ENCODE measurements around the gene AOC2.
"Not testable (repeated sequence)": the region's sequence is repeated elsewhere in the genome, so short reads cannot be mapped to it uniquely, and the experiment has no call there.

GRCh38 chr17:42851371-42852240, 7.2 kb downstream of the AOC2 start:
- TF ChIP-seq POLR2AphosphoS5 (IDR thresholded peaks at IDR 0.05; ENCODE audit: low read depth, low read length); JUND (IDR thresholded peaks at IDR 0.05); GABPA (IDR thresholded peaks at IDR 0.05; ENCODE audit: low read depth); CTCF (IDR thresholded peaks at IDR 0.05); NRF1 (IDR thresholded peaks at IDR 0.05; ENCODE audit: low read depth, low read length); CHD2 (IDR thresholded peaks at IDR 0.05; ENCODE audit: low read length, partially characterized antibody); TEAD4 (IDR thresholded peaks at IDR 0.05; ENCODE audit: borderline replicate concordance, insufficient read depth); EP300 (IDR thresholded peaks at IDR 0.05; ENCODE audit: borderline replicate concordance in 1 of 2, low read depth in 1 of 2, low read length in 1 of 2): not testable (repeated sequence)
